H9 (cell line): Measurements from ENCODE around the gene MAP3K12. TPM values are rescaled to one million over a fixed set of nuclear protein-coding genes. Genes with fewer than 3 reads are reported as not detected.
A peak's percentile ranks its signal among the peaks of the same experiment; 100 is the strongest.

ENCODE experiments used
- DNase-seq: peaks from one replicate; pipeline ENCODE4 v3.0.0-alpha.2; 2017
- H2AFZ ChIP-seq: one replicate; pipeline ENCODE4 v1.6.1; 2013; ENCODE audit warnings: mild to moderate bottlenecking, low read length, control low read depth, moderate library complexity
- H2AK5ac ChIP-seq: 2 replicates; pipeline ENCODE4 v1.6.1; 2013; ENCODE audit warnings: low read length, control low read depth, mixed read lengths; ENCODE audit not compliant: insufficient read length
- H2BK120ac ChIP-seq: one replicate; pipeline ENCODE4 v1.6.1; 2013; ENCODE audit warnings: low read depth, mild to moderate bottlenecking, low read length, control low read depth, inconsistent platforms; ENCODE audit not compliant: poor library complexity, severe bottlenecking
- H2BK12ac ChIP-seq: 2 replicates; pipeline ENCODE4 v1.6.1; 2013; ENCODE audit warnings: low read length, control low read depth, mixed read lengths, low read depth; ENCODE audit not compliant: insufficient read length
- H2BK15ac ChIP-seq: 2 replicates; pipeline ENCODE4 v1.6.1; 2013; ENCODE audit warnings: low read depth, low read length, control low read depth
- H2BK20ac ChIP-seq: one replicate; pipeline ENCODE4 v1.6.1; 2013; ENCODE audit warnings: low read depth, mild to moderate bottlenecking, low read length, control low read depth, inconsistent platforms; ENCODE audit not compliant: poor library complexity, severe bottlenecking
- H2BK5ac ChIP-seq: 2 replicates; pipeline ENCODE4 v1.6.1; 2013; ENCODE audit warnings: low read length, control low read depth, mixed read lengths; ENCODE audit not compliant: insufficient read length
- H3K14ac ChIP-seq: 2 replicates; pipeline ENCODE4 v1.6.1; 2013; ENCODE audit warnings: low read length, control low read depth; ENCODE audit not compliant: insufficient read depth
- H3K18ac ChIP-seq: 2 replicates; pipeline ENCODE4 v1.6.1; 2013; ENCODE audit warnings: low read depth, mild to moderate bottlenecking, mixed read lengths, low read length, control low read depth; ENCODE audit not compliant: insufficient read length
- H3K23ac ChIP-seq: 2 replicates; pipeline ENCODE4 v1.6.1; 2013; ENCODE audit warnings: low read length, control low read depth, mixed read lengths, low read depth; ENCODE audit not compliant: insufficient read length
- H3K23me2 ChIP-seq: 2 replicates; pipeline ENCODE4 v1.6.1; 2013; ENCODE audit warnings: low read depth, mild to moderate bottlenecking, mixed read lengths, low read length, control low read depth; ENCODE audit not compliant: insufficient read length, poor library complexity, severe bottlenecking
- H3K27ac ChIP-seq: 2 replicates; pipeline ENCODE4 v1.5.1; 2013; ENCODE audit warnings: low read length, control low read depth, mixed read lengths, low read depth; ENCODE audit not compliant: insufficient read length
- H3K27me3 ChIP-seq: 2 replicates; pipeline ENCODE4 v1.6.1; 2013; ENCODE audit warnings: low read length, control low read depth, inconsistent platforms; ENCODE audit not compliant: insufficient read depth
- H3K4ac ChIP-seq: 2 replicates; pipeline ENCODE4 v1.6.1; 2013; ENCODE audit warnings: low read depth, mild to moderate bottlenecking, control low read depth, inconsistent platforms, low read length, moderate library complexity
- H3K4me1 ChIP-seq: 2 replicates; pipeline ENCODE4 v1.6.1; 2013; ENCODE audit warnings: low read length, control low read depth, inconsistent platforms; ENCODE audit not compliant: insufficient read depth
- H3K4me2 ChIP-seq: 2 replicates; pipeline ENCODE4 v1.6.1; 2013; ENCODE audit warnings: low read length, control low read depth, mixed read lengths; ENCODE audit not compliant: insufficient read length, insufficient read depth
- H3K56ac ChIP-seq: 2 replicates; pipeline ENCODE4 v1.6.1; 2013; ENCODE audit warnings: low read depth, mild to moderate bottlenecking, mixed read lengths, low read length, control low read depth; ENCODE audit not compliant: insufficient read length
- H3K79me1 ChIP-seq: 2 replicates; pipeline ENCODE4 v1.6.1; 2013; ENCODE audit warnings: low read depth, mild to moderate bottlenecking, moderate library complexity, low read length, control low read depth, inconsistent platforms; ENCODE audit not compliant: insufficient read depth, poor library complexity, severe bottlenecking
- H3K79me2 ChIP-seq: 2 replicates; pipeline ENCODE4 v1.6.1; 2013; ENCODE audit warnings: low read length, control low read depth, inconsistent platforms; ENCODE audit not compliant: insufficient read depth
- H3K9ac ChIP-seq: 2 replicates; pipeline ENCODE4 v1.6.1; 2013; ENCODE audit warnings: low read length, control low read depth, mixed read lengths; ENCODE audit not compliant: insufficient read length; ENCODE audit errors: extremely low read depth
- H3K9me3 ChIP-seq: one replicate; pipeline ENCODE4 v1.6.1; 2013; ENCODE audit warnings: low read depth, low read length, inconsistent platforms; ENCODE audit not compliant: control insufficient read depth
- H3T11ph ChIP-seq: one replicate; pipeline ENCODE4 v1.6.1; 2013; ENCODE audit warnings: mild to moderate bottlenecking, low read length, control low read depth, inconsistent platforms
- H4K20me1 ChIP-seq: one replicate; pipeline ENCODE4 v1.6.1; 2013; ENCODE audit not compliant: control insufficient read depth, insufficient read length, insufficient read depth
- H4K5ac ChIP-seq: 2 replicates; pipeline ENCODE4 v1.6.1; 2013; ENCODE audit warnings: low read depth, mild to moderate bottlenecking, mixed read lengths, low read length, control low read depth; ENCODE audit not compliant: insufficient read length
- H4K8ac ChIP-seq: replicated peaks from 2 replicates; pipeline ENCODE4 v1.6.1; 2013; ENCODE audit warnings: low read length, control low read depth, mixed read lengths, low read depth; ENCODE audit not compliant: insufficient read length
- H4K91ac ChIP-seq: 2 replicates; pipeline ENCODE4 v1.6.1; 2013; ENCODE audit warnings: low read depth, mild to moderate bottlenecking, moderate library complexity, mixed read lengths, low read length, control low read depth; ENCODE audit not compliant: insufficient read length
- H3K27ac Mint-ChIP-seq, 3 experiments: 2 replicates in 2 of 3; 3 replicates in 1 of 3; pipeline ENCODE4 v1.8.0; 2020 to 2021; ENCODE audit warnings: mixed read lengths in 3 of 3, mild to moderate bottlenecking in 1 of 3, moderate library complexity in 1 of 3
- H3K27me3 Mint-ChIP-seq: 2 replicates; pipeline ENCODE4 v1.8.0; 2021; ENCODE audit warnings: low read depth, mild to moderate bottlenecking, moderate library complexity, mixed read lengths
- H3K36me3 Mint-ChIP-seq, 3 experiments: 2 replicates in 2 of 3; 3 replicates in 1 of 3; pipeline ENCODE4 v1.8.0; 2020 to 2021; ENCODE audit warnings: low read depth in 3 of 3, mixed read lengths in 3 of 3; ENCODE audit not compliant: insufficient read depth in 1 of 3
- H3K4me1 Mint-ChIP-seq, 2 experiments: 2 replicates each; pipeline ENCODE4 v1.8.0; 2020; ENCODE audit warnings: mixed read lengths in 2 of 2
- H3K4me3 Mint-ChIP-seq, 2 experiments: 2 replicates in 1 of 2; 3 replicates in 1 of 2; pipeline ENCODE4 v1.8.0; 2020 to 2021; ENCODE audit warnings: mild to moderate bottlenecking in 2 of 2, mixed read lengths in 2 of 2, moderate library complexity in 1 of 2
- H3K9me3 Mint-ChIP-seq, 2 experiments: 2 replicates in 1 of 2; 3 replicates in 1 of 2; pipeline ENCODE4 v1.8.0; 2020; ENCODE audit warnings: mild to moderate bottlenecking in 2 of 2, mixed read lengths in 2 of 2, moderate library complexity in 1 of 2
- CTCF ChIP-seq: fragments of 200-600 bp; sonication (generic); conservative IDR thresholded peaks from 3 replicates; pipeline ENCODE4 v1.8.0; 2021; ENCODE audit warnings: antibody characterized with exemption, mild to moderate bottlenecking
- WGBS: extraction: QIAGEN DNeasy Blood & Tissue Kit; methylation state at CpG from one replicate; pipeline ENCODE4 v1.1.7; 2013; ENCODE audit warnings: missing lambda C conversion rate, low lambda C conversion rate, mixed read lengths; ENCODE audit not compliant: insufficient read length; ENCODE audit errors: extremely low coverage; 5-methylcytosine and 5-hydroxymethylcytosine counted together
- total RNA-seq: library from RNA; stranded (reverse); gene quantifications from 2 replicates; pipeline ENCODE4 v1.2.1, GENCODE V29; 2021

Gene MAP3K12
- total RNA-seq, 1 experiment from 2014 or later: 22.3 TPM

- peak overlapping the region; percentile 40 to 81 (median 71); a peak in 5 of 7 replicates for H3K27ac Mint-ChIP-seq
- H3K4me1 Mint-ChIP-seq: peaks cover 39 to 60% of the 10 kb centered on the region in 2 experiments
- no peak overlapping the region for H3K23ac ChIP-seq
- H3T11ph ChIP-seq: no peak overlapping the region
- H3K4ac ChIP-seq: no peak overlapping the region
- peaks cover 63 to 95% (median 89%) of the 10 kb centered on the region in 3 experiments for H3K36me3 Mint-ChIP-seq
- H3K4me2 ChIP-seq: no peak overlapping the region
- H2BK15ac ChIP-seq: no peak overlapping the region
- no peak overlapping the region for H2BK12ac ChIP-seq
- no peak overlapping the region for H4K91ac ChIP-seq
- H2BK20ac ChIP-seq: no peak overlapping the region
- no peaks in the 10 kb centered on the region for H3K23me2 ChIP-seq
- H2AK5ac ChIP-seq: no peak overlapping the region
- no peaks in the 10 kb centered on the region for H3K79me2 ChIP-seq
- H3K27me3 Mint-ChIP-seq: no peaks in the 10 kb centered on the region; the same call in 1 of the 2 replicates
- no peak overlapping the region for H2AFZ ChIP-seq
- H3K18ac ChIP-seq: no peak overlapping the region
- no CpG with 5 or more reads among the region's 2 CpGs for WGBS
- no peaks in the 10 kb centered on the region for H4K20me1 ChIP-seq
- no peak overlapping the region for H3K14ac ChIP-seq
- H3K79me1 ChIP-seq: peaks cover 8% of the 10 kb centered on the region
- no peak overlapping the region for H3K27ac ChIP-seq
- H3K56ac ChIP-seq: no peak overlapping the region
- no peak overlapping the region for H4K5ac ChIP-seq
- H2BK120ac ChIP-seq: no peak overlapping the region
- H4K8ac ChIP-seq: no peak overlapping the region
- no peaks in the 10 kb centered on the region for H3K9me3 ChIP-seq
- H3K27me3 ChIP-seq: no peaks in the 10 kb centered on the region
- H3K9ac ChIP-seq: no peak overlapping the region
- no peaks in the 10 kb centered on the region for H3K9me3 Mint-ChIP-seq
- no peak for DNase-seq
- H3K4me1 ChIP-seq: no peaks in the 10 kb centered on the region
- H3K4me3 Mint-ChIP-seq: peak overlapping the region in 1 of 2 experiments; percentile 42; a peak in 1 of 5 replicates
- peak; percentile 63 for TF ChIP-seq CTCF
- H2BK5ac ChIP-seq: no peak overlapping the region
Observed at GRCh38 chr12:53476769-53477209, 22.5 kb downstream of the MAP3K12 start.
